SKM-1 treated with dmso at 0.1 percent for 144 hours (cell line): ENCODE measurements around the gene SLC52A1.
"Not testable (repeated sequence)": the region's sequence is repeated elsewhere in the genome, so short reads cannot be mapped to it uniquely, and the experiment has no call there.

Experiments
- DNase-seq: peaks from one replicate; lab custom pipeline; 2025; ENCODE audit not compliant: unreplicated experiment; lab: John Stamatoyannopoulos, UW

SLC52A1 gene

DNA sequence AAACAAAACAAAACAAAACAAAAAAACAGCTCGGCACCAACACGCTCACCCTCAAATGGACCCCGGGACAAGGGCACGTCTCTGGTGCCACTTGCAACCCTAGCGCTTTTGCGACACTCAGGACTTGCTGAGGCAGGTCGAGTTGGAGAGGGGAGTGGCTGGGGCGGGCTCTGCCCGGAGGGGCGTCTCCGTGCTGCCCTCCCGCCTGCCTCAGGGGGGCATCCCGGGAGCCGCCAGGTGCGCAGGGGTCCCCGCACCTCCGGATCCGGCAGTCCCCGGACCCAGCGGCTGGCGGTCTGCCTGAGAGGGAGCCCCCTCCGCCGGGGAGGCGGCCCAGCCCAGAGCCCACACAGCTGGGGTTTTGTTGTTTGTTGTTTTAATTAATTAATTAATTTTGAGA is at the start of gene SLC52A1:
Gene SLC52A1, minus strand, starts transcription at position 112 of the 400 bp plus-strand sequence. CDS start 820 bp downstream, outside the sequence.
- no peak for DNase-seq

- DNase-seq: no peak
Observed at GRCh38 chr17:5080591-5080990, 45.4 kb upstream of the SLC52A1 start.

GRCh38 chr17:5078106-5079028 is 43.1 kb upstream of the SLC52A1 start, which contains the start of gene ZFP3:
TSS of gene ZFP3 (plus strand) at chr17:5078467. CDS start at chr17:5091505, 13,038 bp downstream.
- DNase-seq: peak; percentile 37

DNA sequence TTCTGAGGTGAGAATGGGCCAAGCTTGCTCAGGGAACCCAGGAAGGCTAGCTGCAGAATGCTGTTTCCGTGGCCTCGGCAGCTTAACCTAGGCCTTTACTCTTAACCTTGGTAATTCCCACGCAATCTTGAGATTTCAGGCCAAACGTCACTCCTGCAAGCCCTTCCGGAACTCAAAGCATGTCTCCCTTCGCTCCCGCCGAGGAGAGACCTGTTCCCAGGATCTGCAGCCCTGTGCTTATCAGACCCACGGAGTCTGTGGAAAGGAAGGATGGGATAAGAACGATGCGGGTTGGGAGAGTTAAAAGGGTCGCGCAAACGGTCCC is 42.5 kb upstream of the SLC52A1 start:
- no peak for DNase-seq

- not testable (repeated sequence) for DNase-seq
Observed at GRCh38 chr17:5077275-5077674, 42.0 kb upstream of the SLC52A1 start.

DNA sequence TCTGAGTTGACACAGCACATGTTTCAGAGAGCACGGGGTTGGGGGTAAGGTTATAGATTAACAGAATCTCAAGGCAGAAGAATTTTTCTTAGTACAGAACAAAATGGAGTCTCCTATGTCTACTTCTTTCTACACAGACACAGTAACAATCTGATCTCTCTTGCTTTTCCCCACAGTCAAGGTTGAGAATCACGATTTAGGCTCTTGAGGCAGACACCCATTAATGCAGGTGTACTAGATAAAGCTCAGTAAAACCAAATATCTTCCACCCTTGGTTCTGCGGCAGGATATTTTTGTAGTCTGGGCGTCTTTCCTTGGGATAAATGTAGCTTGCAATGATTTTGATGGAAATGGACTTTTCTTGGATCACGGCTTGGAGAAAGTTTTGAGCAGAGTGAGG is 40.2 kb upstream of the SLC52A1 start:
- DNase-seq: not testable (repeated sequence)

DNA sequence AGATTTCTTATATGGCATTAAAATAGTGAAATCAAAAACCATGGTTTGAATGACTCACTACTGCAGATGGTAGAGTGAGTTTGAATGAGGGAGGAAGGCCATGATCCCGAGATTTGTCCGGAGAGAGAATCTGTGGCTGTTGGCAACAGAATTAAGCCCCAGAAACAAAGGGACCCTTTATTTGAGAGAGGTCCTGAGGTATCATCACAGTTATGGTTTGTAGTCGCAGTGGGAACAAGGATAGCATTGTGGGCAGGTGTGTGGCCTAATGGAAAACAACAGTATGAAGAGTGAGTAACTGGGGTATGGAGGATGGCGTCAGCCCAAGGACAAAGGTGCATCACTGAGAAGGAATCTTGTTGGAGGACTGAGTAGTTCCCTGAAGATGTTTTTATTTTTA is 34.5 kb upstream of the SLC52A1 start:
- no peak for DNase-seq

- DNase-seq: no peak
Observed at GRCh38 chr17:5068236-5068635, 33.0 kb upstream of the SLC52A1 start.

GRCh38 chr17:5065227-5065744 is 30.1 kb upstream of the SLC52A1 start:
- no peak for DNase-seq

GRCh38 chr17:5055543-5055942 is 20.3 kb upstream of the SLC52A1 start:
- no peak for DNase-seq

DNA sequence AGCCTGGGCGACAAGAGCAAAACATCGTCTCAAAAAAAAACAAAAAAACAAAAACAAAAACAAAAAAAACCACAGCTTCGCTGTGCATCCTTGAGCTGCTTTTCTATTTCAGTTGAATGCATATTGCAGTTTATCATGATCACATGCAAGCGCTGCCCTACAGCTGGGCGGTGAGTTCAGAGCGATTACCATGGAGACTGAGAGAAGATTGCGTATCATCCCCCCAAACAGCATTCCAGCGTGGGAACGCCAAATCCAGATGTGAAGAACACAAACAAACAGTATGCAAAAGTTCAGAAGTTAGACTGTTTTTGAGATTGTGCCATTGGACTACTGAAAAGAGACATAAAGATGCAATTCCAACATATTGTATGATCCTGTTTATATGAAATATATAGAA is 15.1 kb upstream of the SLC52A1 start:
- no peak for DNase-seq

DNA sequence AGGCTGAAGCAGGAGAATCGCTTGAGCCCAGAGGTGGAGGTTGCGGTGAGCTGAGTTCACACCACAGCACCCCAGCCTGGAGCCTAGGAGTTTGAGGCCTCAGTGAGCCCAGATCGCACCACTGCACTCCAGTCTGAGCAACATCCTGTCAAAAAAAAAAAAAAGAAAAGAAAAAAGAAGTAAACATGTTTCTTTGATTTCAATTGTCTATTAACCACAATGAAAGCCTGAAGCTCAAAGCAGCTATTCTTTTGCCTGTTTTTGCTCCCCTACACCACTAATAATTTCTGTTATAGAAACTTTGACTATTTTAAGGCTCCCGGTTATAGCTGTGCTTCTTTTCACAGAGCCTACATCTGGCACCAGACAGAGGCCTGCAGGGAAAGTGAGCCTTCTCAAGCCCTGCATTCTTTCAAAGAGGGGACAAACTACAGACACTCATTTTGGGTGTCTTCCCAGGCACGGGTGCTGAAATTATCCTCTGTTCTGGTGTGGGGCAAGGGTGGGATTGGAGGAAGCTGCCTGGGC is 14.2 kb upstream of the SLC52A1 start:
- DNase-seq: no peak

GRCh38 chr17:5047446-5047845 is 12.2 kb upstream of the SLC52A1 start:
- no peak for DNase-seq

GRCh38 chr17:5045496-5045895 is 10.3 kb upstream of the SLC52A1 start:
- no peak for DNase-seq

- no peak for DNase-seq
Observed at GRCh38 chr17:5044630-5045029, 9.4 kb upstream of the SLC52A1 start.

- no peak for DNase-seq
Observed at GRCh38 chr17:5043524-5043923, 8.3 kb upstream of the SLC52A1 start.

- DNase-seq: no peak
Observed at GRCh38 chr17:5042157-5043022, 7.2 kb upstream of the SLC52A1 start.

DNA sequence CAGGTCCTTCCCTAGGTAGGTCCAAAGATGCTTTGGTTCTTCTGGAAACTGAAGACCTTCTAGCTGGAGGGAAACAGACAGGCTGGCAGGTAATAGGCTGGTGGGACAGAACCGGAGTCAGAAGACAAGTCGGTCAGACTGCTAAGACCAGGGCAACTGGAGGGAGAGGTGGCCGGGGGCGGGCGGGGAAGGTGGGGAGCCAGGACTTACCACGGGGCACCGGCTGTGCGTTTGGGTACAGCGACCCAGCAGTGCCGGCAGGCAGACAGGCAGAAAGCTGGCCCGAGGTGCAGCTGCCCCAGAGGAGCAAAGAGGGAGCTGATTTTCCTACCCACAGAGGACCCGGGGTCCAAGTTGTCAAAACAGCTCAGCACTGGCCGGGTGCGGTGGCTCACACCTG is 575 bp downstream of the SLC52A1 start:
- DNase-seq: no peak

DNA sequence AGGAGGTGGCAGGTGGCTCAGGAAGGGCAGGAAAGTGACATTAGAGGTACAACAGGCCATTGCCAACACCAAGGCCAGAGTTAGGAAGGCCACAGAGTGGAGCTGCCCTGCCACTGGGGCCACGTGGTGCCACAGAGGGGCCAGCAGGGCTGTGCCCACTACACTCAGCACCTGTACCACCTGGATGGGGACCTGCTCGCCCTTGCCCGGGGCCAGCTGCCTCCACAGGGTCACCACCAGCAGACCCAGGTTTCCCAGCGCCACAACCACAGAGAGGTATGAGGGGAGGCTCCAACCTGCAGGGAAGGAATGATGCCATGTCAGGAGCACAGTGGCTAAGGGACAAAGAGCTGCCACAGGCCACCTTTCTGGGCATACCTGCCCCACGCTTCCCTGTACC is 1.2 kb downstream of the SLC52A1 start:
- no peak for DNase-seq

GRCh38 chr17:5033352-5034015 is 1.7 kb downstream of the SLC52A1 start:
- DNase-seq: no peak

DNA sequence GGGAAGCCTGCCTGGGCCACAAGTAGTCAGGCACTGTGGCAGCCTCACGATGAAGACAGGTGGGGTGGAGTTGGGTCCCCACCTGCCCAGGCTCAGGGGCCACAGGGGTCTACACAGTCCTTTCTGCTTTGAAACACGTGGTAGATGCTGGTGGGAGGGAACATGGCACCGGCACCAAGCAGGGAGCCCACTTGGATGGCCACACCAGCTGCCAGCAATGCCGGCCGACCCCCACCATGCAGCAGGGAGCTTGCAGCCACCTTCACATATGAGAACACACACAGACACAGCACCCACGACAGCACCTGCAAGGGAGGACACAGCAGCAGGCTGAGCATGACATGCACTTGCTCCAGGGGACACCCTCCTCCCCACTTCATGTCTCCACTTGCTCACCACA is 2.4 kb downstream of the SLC52A1 start:
- DNase-seq: no peak
